Stimulated activated naive CD8-positive, alpha-beta T cell treated with anti-CD3 and anti-CD28 coated beads, Interleukin-15, amount 100 ng/mL, for 72 hours (primary cell): ENCODE data around the gene LY6G6F.

Source experiments
- ATAC-seq: fragments of 150-1000 bp; cut with Tn5 transposase; 2 replicates; pipeline ENCODE4 v1.10.0; 2021; ENCODE audit warnings: mild to moderate bottlenecking, moderate library complexity
- DNase-seq, 2 donors: peaks; one replicate each; pipeline ENCODE4 v3.0.0; 2021 to 2022
- H3K27ac Mint-ChIP-seq, 2 donors: one replicate each; pipeline ENCODE4 v1.8.0; 2022; ENCODE audit warnings: mild to moderate bottlenecking in 2 of 2, mixed read lengths in 2 of 2, moderate library complexity in 2 of 2
- H3K27me3 Mint-ChIP-seq: one replicate; pipeline ENCODE4 v1.8.0; 2022; ENCODE audit warnings: mixed read lengths
- H3K4me1 Mint-ChIP-seq: one replicate; pipeline ENCODE4 v1.8.0; 2022; ENCODE audit warnings: mild to moderate bottlenecking, mixed read lengths
- H3K4me3 Mint-ChIP-seq, 2 donors: one replicate each; pipeline ENCODE4 v1.8.0; 2022; ENCODE audit warnings: mild to moderate bottlenecking in 2 of 2, mixed read lengths in 2 of 2, moderate library complexity in 1 of 2
- H3K9me3 Mint-ChIP-seq, 2 donors: one replicate each; pipeline ENCODE4 v1.8.0; 2022; ENCODE audit warnings: mixed read lengths in 2 of 2

Gene LY6G6F

GRCh38 chr6:31665501-31666336 is 40.9 kb upstream of the LY6G6F start, which contains the start of gene CSNK2B:
TSS of gene CSNK2B (plus strand) at chr6:31666080. CDS start at chr6:31666832, 752 bp downstream.
- peaks cover 73% of the 10 kb centered on the region for H3K4me1 Mint-ChIP-seq
- H3K27me3 Mint-ChIP-seq = no peaks in the 10 kb centered on the region
- H3K4me3 Mint-ChIP-seq = peak within 1 kb of the TSS; percentile 87 to 97
- DNase-seq (peak; percentile 98), ATAC-seq (peak; percentile 87)
- no peaks in the 10 kb centered on the region for H3K9me3 Mint-ChIP-seq
- H3K27ac Mint-ChIP-seq = peak within 1 kb of the TSS; percentile 98 to 99

GRCh38 chr6:31666337-31666965 is 40.2 kb upstream of the LY6G6F start:
- peak overlapping the region; percentile 98 to 99 for H3K27ac Mint-ChIP-seq
- peak overlapping the region; percentile 87 to 97 for H3K4me3 Mint-ChIP-seq
- DNase-seq = no peak
- no peak for ATAC-seq
- H3K9me3 Mint-ChIP-seq = no peaks in the 10 kb centered on the region
- H3K4me1 Mint-ChIP-seq = peaks cover 66% of the 10 kb centered on the region
- no peaks in the 10 kb centered on the region for H3K27me3 Mint-ChIP-seq

DNA sequence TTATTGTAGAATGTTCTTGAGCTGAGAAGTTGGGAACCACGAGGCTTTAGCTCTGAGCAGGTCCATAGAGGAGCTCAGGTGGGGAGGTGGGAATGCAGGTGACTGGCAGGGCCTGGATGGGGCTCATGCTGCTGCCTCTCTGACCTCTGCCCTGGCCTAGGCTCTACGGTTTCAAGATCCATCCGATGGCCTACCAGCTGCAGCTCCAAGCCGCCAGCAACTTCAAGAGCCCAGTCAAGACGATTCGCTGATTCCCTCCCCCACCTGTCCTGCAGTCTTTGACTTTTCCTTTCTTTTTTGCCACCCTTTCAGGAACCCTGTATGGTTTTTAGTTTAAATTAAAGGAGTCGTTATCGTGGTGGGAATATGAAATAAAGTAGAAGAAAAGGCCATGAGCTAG is 37.0 kb upstream of the LY6G6F start, which contains the start of gene LY6G5B:
TSS of gene LY6G5B (plus strand) at position 301 of the 400 bp plus-strand sequence. CDS start 975 bp downstream, outside the sequence.
- H3K27me3 Mint-ChIP-seq = no peaks in the 10 kb centered on the region
- ATAC-seq (no peak), DNase-seq (no peak)
- peaks cover 35% of the 10 kb centered on the region for H3K4me1 Mint-ChIP-seq
- no peak within 1 kb of the TSS for H3K4me3 Mint-ChIP-seq
- no peaks in the 10 kb centered on the region for H3K9me3 Mint-ChIP-seq
- H3K27ac Mint-ChIP-seq = peak within 1 kb of the TSS in 1 of 2 donors; percentile 54

GRCh38 chr6:31676322-31676903 is 30.3 kb upstream of the LY6G6F start:
- Mint-ChIP-seq H3K4me3 (no peak overlapping the region), H3K9me3 (no peaks in the 10 kb centered on the region), H3K4me1 (peaks cover 15% of the 10 kb centered on the region), H3K27me3 (no peaks in the 10 kb centered on the region), H3K27ac (no peak overlapping the region)
- ATAC-seq (no peak), DNase-seq (no peak)

DNA sequence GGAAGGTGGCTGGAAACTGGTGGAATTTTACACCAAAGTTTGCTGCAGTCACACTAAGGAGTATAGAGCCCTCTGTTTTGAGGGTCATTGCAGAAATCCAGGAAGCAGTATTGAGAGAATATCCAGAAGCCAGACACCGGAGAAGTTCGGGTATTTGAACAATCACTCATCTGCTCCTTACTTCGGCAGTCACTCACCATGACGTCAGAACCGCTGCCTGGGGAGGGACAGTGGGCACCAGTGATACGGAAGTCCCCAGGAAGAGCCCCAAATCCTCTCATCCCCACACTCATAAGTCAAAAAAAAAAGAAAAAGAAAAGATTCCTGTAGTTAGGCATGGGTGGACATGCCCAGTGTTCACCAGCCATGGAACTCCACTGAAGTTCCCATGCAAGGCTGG is 29.8 kb upstream of the LY6G6F start:
- DNase-seq (no peak), ATAC-seq (no peak)
- Mint-ChIP-seq H3K4me3 (no peak overlapping the region), H3K27me3 (no peaks in the 10 kb centered on the region), H3K27ac (peak overlapping the region in 1 of 2 donors; percentile 20), H3K9me3 (no peaks in the 10 kb centered on the region), H3K4me1 (peaks cover 20% of the 10 kb centered on the region)

DNA sequence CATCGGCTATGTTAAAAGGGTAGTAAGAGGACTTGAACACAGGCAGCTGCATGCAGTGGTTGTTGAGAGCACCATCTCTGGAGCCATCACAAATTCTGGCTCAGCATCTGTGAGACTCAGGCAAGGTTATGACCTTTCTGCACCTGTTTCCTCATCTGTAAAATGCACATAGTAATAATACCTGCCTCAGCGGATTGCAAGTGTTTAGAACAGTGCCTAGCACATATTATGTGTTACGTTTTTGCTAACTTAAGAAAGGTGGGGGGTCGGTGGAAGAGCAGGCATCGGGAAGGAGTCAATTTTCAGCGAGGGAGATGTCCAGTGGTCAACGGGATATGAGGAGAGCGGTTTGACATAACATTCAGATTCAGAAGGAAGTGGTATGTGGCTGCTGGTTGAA is 28.7 kb upstream of the LY6G6F start:
- DNase-seq (no peak), ATAC-seq (no peak)
- Mint-ChIP-seq H3K27me3 (no peaks in the 10 kb centered on the region), H3K9me3 (no peaks in the 10 kb centered on the region), H3K27ac (peak overlapping the region in 1 of 2 donors; percentile 0), H3K4me3 (no peak overlapping the region), H3K4me1 (peaks cover 20% of the 10 kb centered on the region)

DNA sequence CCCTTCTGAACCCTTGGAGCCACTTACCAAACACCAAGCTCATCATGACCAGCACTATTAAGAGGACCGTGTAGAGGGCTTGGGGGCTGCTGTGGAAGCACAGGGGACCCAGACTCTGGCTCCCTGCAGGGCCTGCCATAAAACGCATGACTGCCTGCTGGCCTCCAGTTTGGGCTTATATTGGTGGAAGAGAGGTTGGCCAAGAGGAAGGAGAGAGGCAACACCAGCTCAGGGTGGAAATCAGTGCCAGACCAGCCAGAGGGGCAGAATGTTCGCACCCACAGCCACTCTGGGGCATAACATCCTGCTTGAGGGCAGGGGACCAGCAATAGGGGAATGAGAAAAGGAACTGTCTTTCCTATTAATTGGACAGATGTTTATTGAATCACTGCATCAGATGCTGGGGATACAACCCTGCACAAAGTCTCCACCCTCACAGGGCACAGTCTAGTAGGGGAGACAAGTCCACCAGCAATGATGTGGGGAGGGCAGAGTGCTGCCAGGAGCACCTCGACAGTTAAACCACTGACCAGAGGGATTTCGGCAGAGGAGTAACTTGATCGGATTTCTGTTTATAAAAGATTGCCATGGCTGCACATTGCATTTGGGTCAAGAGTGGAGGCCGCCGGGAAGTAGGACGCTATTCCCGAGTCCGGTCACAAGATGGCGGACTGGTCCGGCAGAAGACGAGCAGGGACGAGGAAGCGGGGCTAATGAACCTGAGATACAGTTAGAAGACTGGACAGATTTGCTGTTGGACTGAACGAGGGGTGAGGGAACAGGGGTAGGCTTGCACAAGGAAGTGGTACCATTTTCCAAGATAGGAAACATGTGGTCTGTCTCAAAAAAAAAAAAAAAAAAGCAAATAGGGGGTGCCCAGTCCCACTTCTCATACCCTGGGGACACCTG is 26.2 kb upstream of the LY6G6F start, which contains the start of gene LY6G5C:
TSS of gene LY6G5C (minus strand) at position 842 of the 909 bp plus-strand sequence. CDS start at position 148, 694 bp downstream.
- Mint-ChIP-seq H3K27ac (peak within 1 kb of the TSS; percentile 86 to 94), H3K27me3 (no peaks in the 10 kb centered on the region), H3K4me3 (peak within 1 kb of the TSS; percentile 80 to 85), H3K9me3 (no peaks in the 10 kb centered on the region), H3K4me1 (peaks cover 20% of the 10 kb centered on the region)
- peak; percentile 57 to 72 for DNase-seq
- ATAC-seq = peak; percentile 75

DNA sequence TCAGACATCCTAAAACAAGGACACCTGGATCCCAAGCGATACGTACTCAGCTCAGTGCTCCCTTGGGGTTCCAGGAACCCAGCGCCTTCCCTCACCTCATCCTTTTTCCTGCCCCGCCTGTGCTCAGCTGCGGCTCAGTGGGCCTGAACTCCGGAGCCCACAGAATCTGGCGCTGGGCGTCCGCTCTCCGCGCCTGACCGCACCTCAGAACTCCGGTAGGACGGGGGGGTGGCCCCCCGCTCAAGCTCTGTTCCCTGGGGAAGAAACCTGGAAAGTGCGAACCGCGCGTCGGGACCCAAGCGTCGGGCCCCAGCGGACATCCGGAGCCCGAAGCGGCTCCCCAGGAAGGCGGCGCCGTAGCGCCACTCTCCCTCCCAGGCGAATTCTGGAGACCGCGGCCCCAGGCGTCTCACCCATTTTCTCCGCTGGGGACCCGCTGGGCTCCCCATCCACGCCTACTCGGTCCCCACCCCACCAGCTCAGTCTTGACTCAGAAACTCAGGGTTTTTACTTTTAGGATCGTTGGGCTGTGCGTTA is 25.5 kb upstream of the LY6G6F start:
- Mint-ChIP-seq H3K9me3 (no peaks in the 10 kb centered on the region), H3K4me3 (peak overlapping the region; percentile 80 to 85), H3K4me1 (peaks cover 20% of the 10 kb centered on the region), H3K27me3 (no peaks in the 10 kb centered on the region), H3K27ac (peak overlapping the region; percentile 86 to 90)
- ATAC-seq (peak; percentile 75), DNase-seq (peak; percentile 50 to 58)

DNA sequence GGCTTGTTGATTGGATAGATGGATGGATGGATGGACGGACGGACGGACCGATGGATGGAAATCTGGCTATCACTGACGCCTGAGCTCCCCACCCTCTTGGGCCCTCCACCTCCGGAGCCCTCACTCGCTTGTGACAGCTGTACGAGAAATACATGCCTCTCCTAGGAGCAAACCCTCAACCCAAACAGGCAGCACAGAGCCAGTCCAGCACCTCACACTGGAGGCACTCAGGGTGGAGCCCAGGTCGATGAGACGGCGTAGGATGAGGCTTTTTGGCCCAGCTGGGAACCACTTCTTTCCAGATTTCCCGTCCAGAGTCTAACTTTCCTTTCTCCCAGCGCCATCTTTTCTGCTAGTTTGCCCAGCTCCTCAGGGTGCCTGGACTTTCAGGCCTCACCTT is 23.1 kb upstream of the LY6G6F start:
- Mint-ChIP-seq H3K4me1 (peaks cover 20% of the 10 kb centered on the region), H3K27ac (no peak overlapping the region), H3K4me3 (no peak overlapping the region), H3K27me3 (no peaks in the 10 kb centered on the region), H3K9me3 (no peaks in the 10 kb centered on the region)
- DNase-seq (no peak), ATAC-seq (no peak)

DNA sequence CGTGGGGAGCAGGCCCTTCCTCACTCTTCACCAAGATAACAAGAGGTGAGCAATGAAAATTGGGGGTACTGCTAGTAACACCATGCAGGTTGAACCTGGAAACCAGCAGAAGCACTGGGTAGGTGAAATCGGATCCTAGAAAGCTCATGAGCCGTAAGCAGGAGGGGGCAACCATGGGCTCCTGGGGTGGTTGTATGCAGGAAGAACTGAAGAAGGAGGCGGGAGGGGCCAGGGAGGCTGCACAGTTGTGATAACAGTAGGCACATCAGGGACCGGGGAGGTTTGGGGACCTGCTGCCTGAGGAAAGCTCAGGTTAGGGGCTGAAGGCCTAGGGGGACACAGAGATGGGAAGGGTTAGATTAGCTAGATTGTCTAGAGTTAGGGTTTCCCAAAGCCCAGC is 20.2 kb upstream of the LY6G6F start:
- no peaks in the 10 kb centered on the region for H3K9me3 Mint-ChIP-seq
- peak overlapping the region in 1 of 2 donors; percentile 59 for H3K27ac Mint-ChIP-seq
- H3K27me3 Mint-ChIP-seq = no peaks in the 10 kb centered on the region
- ATAC-seq (no peak), DNase-seq (no peak)
- H3K4me3 Mint-ChIP-seq = no peak overlapping the region
- H3K4me1 Mint-ChIP-seq = peaks cover 16% of the 10 kb centered on the region

DNA sequence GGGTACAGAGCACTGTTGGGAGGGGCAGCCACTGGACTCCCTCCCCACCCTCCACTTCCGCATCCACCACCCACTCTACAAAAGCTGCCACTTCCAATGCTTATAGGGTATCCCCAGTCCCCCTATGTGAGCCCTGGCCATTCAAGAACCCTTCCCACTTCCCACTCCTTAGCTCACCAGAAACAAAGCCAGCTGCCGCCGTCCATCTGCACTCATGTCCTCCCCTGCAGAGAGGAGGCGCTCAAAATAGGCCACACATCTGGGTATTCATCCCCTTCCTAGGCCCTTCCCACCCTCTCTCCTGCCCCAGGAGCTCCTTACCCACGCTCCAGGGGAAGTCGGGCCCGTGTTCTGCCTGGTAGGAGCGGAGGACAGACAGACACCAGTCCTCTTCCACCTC is 19.3 kb upstream of the LY6G6F start:
- H3K4me1 Mint-ChIP-seq = peaks cover 13% of the 10 kb centered on the region
- H3K4me3 Mint-ChIP-seq = no peak overlapping the region
- ATAC-seq = no peak
- H3K9me3 Mint-ChIP-seq = no peaks in the 10 kb centered on the region
- no peak for DNase-seq
- H3K27me3 Mint-ChIP-seq = no peaks in the 10 kb centered on the region
- no peak overlapping the region for H3K27ac Mint-ChIP-seq

DNA sequence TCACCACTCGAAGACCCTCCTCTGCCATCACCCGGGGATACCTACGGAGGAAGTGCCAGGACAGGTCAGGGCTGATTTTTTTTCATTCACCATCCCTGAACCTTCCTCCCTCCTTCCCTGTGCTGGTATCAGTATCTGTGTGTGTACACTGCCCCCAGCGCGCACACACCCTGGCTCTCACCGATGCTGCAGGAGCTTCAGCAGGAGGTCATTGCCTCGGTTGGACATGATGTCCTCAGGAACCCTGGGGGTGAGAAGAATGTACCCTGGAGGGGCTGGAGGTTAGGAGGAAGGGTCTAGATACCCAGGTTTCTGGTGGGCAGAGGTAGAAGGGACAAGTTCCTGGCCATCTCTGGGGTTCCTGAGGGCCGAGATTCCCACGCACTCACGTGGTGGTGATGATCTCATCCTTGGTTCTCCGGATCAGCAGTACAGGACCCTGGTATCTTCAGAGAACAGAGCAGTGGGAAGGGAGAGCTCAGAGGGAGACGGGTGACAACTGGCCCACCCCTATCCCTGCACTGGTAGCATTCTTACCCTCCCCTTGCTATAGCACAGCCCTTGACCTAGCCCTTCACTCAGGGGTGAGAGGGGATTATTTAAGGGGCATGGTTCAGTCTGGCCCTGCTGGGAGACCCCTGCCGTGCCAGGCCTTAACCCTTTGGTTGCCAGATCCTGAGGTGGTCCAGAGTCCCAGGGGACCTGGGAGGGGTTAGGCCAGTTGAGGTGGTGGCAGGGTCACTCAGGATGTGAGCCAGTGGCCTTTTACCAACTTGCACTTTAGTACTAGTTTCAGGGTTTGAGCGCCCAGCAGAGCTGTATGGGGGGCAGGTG is 18.6 kb upstream of the LY6G6F start:
- H3K4me1 Mint-ChIP-seq = peaks cover 13% of the 10 kb centered on the region
- no peak overlapping the region for H3K4me3 Mint-ChIP-seq
- no peaks in the 10 kb centered on the region for H3K9me3 Mint-ChIP-seq
- ATAC-seq = no peak
- DNase-seq = no peak
- H3K27ac Mint-ChIP-seq = peak overlapping the region in 1 of 2 donors; percentile 24
- H3K27me3 Mint-ChIP-seq = no peaks in the 10 kb centered on the region

DNA sequence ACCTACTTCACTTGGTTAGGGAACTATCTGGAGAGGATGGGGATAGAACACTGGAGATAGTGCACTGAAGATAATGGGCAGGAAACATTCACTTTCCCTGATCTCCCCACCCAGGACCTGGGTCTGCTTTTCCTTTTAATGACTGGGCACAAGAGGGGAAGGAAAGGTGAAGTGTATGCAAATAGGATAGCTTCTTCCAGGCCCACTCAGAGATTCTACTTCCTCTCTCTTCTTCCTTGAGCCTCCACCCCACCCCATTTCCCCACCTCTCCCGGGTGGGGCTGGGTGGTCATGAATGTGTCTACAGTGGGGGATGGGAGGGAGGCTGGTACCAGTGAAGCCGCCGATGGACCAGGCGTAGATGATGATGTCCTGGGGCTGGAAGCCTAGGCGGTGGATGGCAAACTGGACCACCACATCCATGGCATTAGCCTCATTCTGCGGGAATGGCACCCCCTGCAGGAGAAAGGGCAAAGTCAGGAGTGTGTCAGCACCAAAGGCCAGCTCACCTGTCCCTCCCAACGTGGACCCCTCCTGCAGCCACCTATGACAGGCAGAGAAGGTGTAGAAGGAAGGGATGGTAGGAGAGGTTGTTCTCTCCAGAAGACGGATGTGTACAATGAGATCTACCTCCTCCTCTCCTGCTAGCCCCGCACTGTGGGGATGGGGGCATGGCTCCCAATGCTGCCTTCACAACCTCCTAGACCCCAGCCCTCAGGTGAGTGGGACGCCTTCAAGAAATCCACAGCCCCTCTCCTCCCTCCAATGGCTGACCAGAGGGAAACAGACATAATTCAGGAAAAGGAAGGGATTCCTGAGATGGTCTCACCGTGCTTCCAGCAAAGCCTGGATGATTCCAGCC is 17.2 kb upstream of the LY6G6F start:
- Mint-ChIP-seq H3K27me3 (no peaks in the 10 kb centered on the region), H3K9me3 (no peaks in the 10 kb centered on the region), H3K27ac (peak overlapping the region in 1 of 2 donors; percentile 28), H3K4me3 (no peak overlapping the region), H3K4me1 (peaks cover 13% of the 10 kb centered on the region)
- DNase-seq (no peak), ATAC-seq (peak; percentile 62)
